ENCODE results near the gene DCC.

Gene DCC

GRCh38 chr18:52845036-52845435 is 505.0 kb downstream of the DCC start:
- Histone ChIP-seq H3K27me3 (ENCODE audit: insufficient read depth, poor library complexity, severe bottlenecking) (no peaks in the 10 kb centered on the region), H3K9me3 (ENCODE audit: severe bottlenecking) (no peaks in the 10 kb centered on the region), H3K4me3 (ENCODE audit: severe bottlenecking) (no peak overlapping the region), H3K4me1 (ENCODE audit: insufficient read depth, poor library complexity, severe bottlenecking) (no peaks in the 10 kb centered on the region), H3K36me3 (ENCODE audit: low read depth) (no peaks in the 10 kb centered on the region), H3K27ac (ENCODE audit: poor library complexity, severe bottlenecking) (no peak overlapping the region)
- TF ChIP-seq, protein P1, sequence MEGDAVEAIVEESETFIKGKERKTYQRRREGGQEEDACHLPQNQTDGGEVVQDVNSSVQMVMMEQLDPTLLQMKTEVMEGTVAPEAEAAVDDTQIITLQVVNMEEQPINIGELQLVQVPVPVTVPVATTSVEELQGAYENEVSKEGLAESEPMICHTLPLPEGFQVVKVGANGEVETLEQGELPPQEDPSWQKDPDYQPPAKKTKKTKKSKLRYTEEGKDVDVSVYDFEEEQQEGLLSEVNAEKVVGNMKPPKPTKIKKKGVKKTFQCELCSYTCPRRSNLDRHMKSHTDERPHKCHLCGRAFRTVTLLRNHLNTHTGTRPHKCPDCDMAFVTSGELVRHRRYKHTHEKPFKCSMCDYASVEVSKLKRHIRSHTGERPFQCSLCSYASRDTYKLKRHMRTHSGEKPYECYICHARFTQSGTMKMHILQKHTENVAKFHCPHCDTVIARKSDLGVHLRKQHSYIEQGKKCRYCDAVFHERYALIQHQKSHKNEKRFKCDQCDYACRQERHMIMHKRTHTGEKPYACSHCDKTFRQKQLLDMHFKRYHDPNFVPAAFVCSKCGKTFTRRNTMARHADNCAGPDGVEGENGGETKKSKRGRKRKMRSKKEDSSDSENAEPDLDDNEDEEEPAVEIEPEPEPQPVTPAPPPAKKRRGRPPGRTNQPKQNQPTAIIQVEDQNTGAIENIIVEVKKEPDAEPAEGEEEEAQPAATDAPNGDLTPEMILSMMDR (IDR thresholded peaks at IDR 0.05; ENCODE audit: poor library complexity, severe bottlenecking): no peak
- no peak for ATAC-seq (ENCODE audit: low read depth)
- no peak for DNase-seq (ENCODE audit: low spot score)

GRCh38 chr18:52850031-52850560 is 510.1 kb downstream of the DCC start:
- Histone ChIP-seq H3K27me3 (ENCODE audit: insufficient read depth, poor library complexity, severe bottlenecking) (peaks cover 2% of the 10 kb centered on the region), H3K9me3 (ENCODE audit: severe bottlenecking) (no peaks in the 10 kb centered on the region)

GRCh38 chr18:52861558-52861957 is 521.6 kb downstream of the DCC start:
- Histone ChIP-seq H3K27me3 (ENCODE audit: insufficient read depth, poor library complexity, severe bottlenecking) (no peaks in the 10 kb centered on the region), H3K4me1 (ENCODE audit: insufficient read depth, poor library complexity, severe bottlenecking) (no peaks in the 10 kb centered on the region), H3K36me3 (ENCODE audit: low read depth) (no peaks in the 10 kb centered on the region), H3K27ac (ENCODE audit: poor library complexity, severe bottlenecking) (no peak overlapping the region), H3K4me3 (ENCODE audit: severe bottlenecking) (no peak overlapping the region), H3K9me3 (ENCODE audit: severe bottlenecking) (no peaks in the 10 kb centered on the region)
- DNase-seq (ENCODE audit: low spot score): no peak
- TF ChIP-seq, protein P1 (IDR thresholded peaks at IDR 0.05; ENCODE audit: poor library complexity, severe bottlenecking): no peak
- no peak for ATAC-seq (ENCODE audit: low read depth)

More at GRCh38 chr18:52850031-52850560, 510.1 kb downstream of the DCC start:
- ATAC-seq (ENCODE audit: low read depth) (no peak), DNase-seq (ENCODE audit: low spot score) (no peak)
- TF ChIP-seq, protein P1 (IDR thresholded peaks at IDR 0.05; ENCODE audit: poor library complexity, severe bottlenecking): no peak
- Histone ChIP-seq H3K4me3 (ENCODE audit: severe bottlenecking) (no peak overlapping the region), H3K36me3 (ENCODE audit: low read depth) (no peaks in the 10 kb centered on the region), H3K4me1 (ENCODE audit: insufficient read depth, poor library complexity, severe bottlenecking) (no peaks in the 10 kb centered on the region), H3K27ac (ENCODE audit: poor library complexity, severe bottlenecking) (no peak overlapping the region)

- DNase-seq (ENCODE audit: low spot score) (no peak), ATAC-seq (ENCODE audit: low read depth) (no peak)
- no peak overlapping the region for H3K27ac ChIP-seq (ENCODE audit: poor library complexity, severe bottlenecking)
- H3K27me3 ChIP-seq (ENCODE audit: insufficient read depth, poor library complexity, severe bottlenecking): peaks cover 2% of the 10 kb centered on the region
- TF ChIP-seq, protein P1 (IDR thresholded peaks at IDR 0.05; ENCODE audit: poor library complexity, severe bottlenecking): no peak
- no peaks in the 10 kb centered on the region for H3K9me3 ChIP-seq (ENCODE audit: severe bottlenecking)
- H3K36me3 ChIP-seq (ENCODE audit: low read depth): no peaks in the 10 kb centered on the region
- no peak overlapping the region for H3K4me3 ChIP-seq (ENCODE audit: severe bottlenecking)
- no peaks in the 10 kb centered on the region for H3K4me1 ChIP-seq (ENCODE audit: insufficient read depth, poor library complexity, severe bottlenecking)
Observed at GRCh38 chr18:52869349-52869923, 529.4 kb downstream of the DCC start.
